Measurements from ENCODE around the gene DMD. TPM values are rescaled to one million over a fixed set of nuclear protein-coding genes. Genes with fewer than 3 reads are reported as not detected.

Gene DMD
- polyA plus RNA-seq, 1 donor from 2014 or later: 21.6 TPM

- Histone ChIP-seq H3K79me2 (replicated peaks; ENCODE audit: insufficient read depth, low read length) (no peaks in the 10 kb centered on the region), H3K27ac (ENCODE audit: low read length) (no peak overlapping the region), H3K27me3 (ENCODE audit: insufficient read depth, low read depth, low read length) (no peaks in the 10 kb centered on the region), H3K9ac (ENCODE audit: low read length) (no peak overlapping the region), H2AFZ (ENCODE audit: low read depth, low read length) (no peak overlapping the region), H3K4me3 (ENCODE audit: low read length) (no peak overlapping the region), H3K4me2 (ENCODE audit: low read length) (no peak overlapping the region), H4K20me1 (ENCODE audit: insufficient read depth) (no peaks in the 10 kb centered on the region), H3F3A (ENCODE audit: insufficient read depth, low read length, poor library complexity, severe bottlenecking) (no peaks in the 10 kb centered on the region), H3K9me2 (ENCODE audit: insufficient read depth, low read length) (no peaks in the 10 kb centered on the region), H3K36me3 (ENCODE audit: insufficient read depth, low read length) (no peaks in the 10 kb centered on the region), H3K9me3 (ENCODE audit: low read length) (no peaks in the 10 kb centered on the region)
- TF ChIP-seq EZH2 (IDR thresholded peaks at IDR 0.05; ENCODE audit: borderline replicate concordance, insufficient read depth, low read length, poor library complexity, severe bottlenecking): no peak
- no peak for TF ChIP-seq POLR2AphosphoS5 (IDR thresholded peaks at IDR 0.05)
- no peak for TF ChIP-seq SMC3 (conservative IDR thresholded peaks at IDR 0.05; ENCODE audit: poor library complexity)
- TF ChIP-seq TAF1 (IDR thresholded peaks at IDR 0.05; ENCODE audit: low read depth): no peak
- TF ChIP-seq REST (IDR thresholded peaks at IDR 0.05; ENCODE audit: borderline replicate concordance): no peak
- no peak for TF ChIP-seq MXI1 (conservative IDR thresholded peaks at IDR 0.05; ENCODE audit: poor library complexity, severe bottlenecking)
- TF ChIP-seq CTCF (IDR thresholded peaks at IDR 0.05; ENCODE audit: poor library complexity, severe bottlenecking): no peak
- TF ChIP-seq EP300 (conservative IDR thresholded peaks at IDR 0.05; ENCODE audit: poor library complexity, severe bottlenecking): no peak
- TF ChIP-seq RAD21 (conservative IDR thresholded peaks at IDR 0.05): no peak
These were observed 83.1 kb downstream of the DMD start for GRCh38 chrX:33128048-33128805.

GRCh38 chrX:33126469-33126868, 84.9 kb downstream of the DMD start:
- Histone ChIP-seq H3K27ac (ENCODE audit: low read length) (no peak overlapping the region), H2AFZ (ENCODE audit: low read depth, low read length) (no peak overlapping the region), H3K36me3 (ENCODE audit: insufficient read depth, low read length) (no peaks in the 10 kb centered on the region), H3K4me3 (ENCODE audit: low read length) (no peak overlapping the region), H3K9me3 (ENCODE audit: low read length) (no peaks in the 10 kb centered on the region), H3K79me2 (replicated peaks; ENCODE audit: insufficient read depth, low read length) (no peaks in the 10 kb centered on the region), H3K9ac (ENCODE audit: low read length) (no peak overlapping the region), H3K9me2 (ENCODE audit: insufficient read depth, low read length) (no peaks in the 10 kb centered on the region), H3K27me3 (ENCODE audit: insufficient read depth, low read depth, low read length) (no peaks in the 10 kb centered on the region), H3F3A (ENCODE audit: insufficient read depth, low read length, poor library complexity, severe bottlenecking) (no peaks in the 10 kb centered on the region), H4K20me1 (ENCODE audit: insufficient read depth) (no peaks in the 10 kb centered on the region), H3K4me2 (ENCODE audit: low read length) (no peak overlapping the region)
- TF ChIP-seq TAF1 (IDR thresholded peaks at IDR 0.05; ENCODE audit: low read depth) (no peak), REST (IDR thresholded peaks at IDR 0.05; ENCODE audit: borderline replicate concordance) (no peak), RAD21 (conservative IDR thresholded peaks at IDR 0.05) (no peak), SMC3 (conservative IDR thresholded peaks at IDR 0.05; ENCODE audit: poor library complexity) (no peak), CTCF (IDR thresholded peaks at IDR 0.05; ENCODE audit: poor library complexity, severe bottlenecking) (no peak), EP300 (conservative IDR thresholded peaks at IDR 0.05; ENCODE audit: poor library complexity, severe bottlenecking) (no peak), POLR2AphosphoS5 (IDR thresholded peaks at IDR 0.05) (no peak), MXI1 (conservative IDR thresholded peaks at IDR 0.05; ENCODE audit: poor library complexity, severe bottlenecking) (no peak), EZH2 (IDR thresholded peaks at IDR 0.05; ENCODE audit: borderline replicate concordance, insufficient read depth, low read length, poor library complexity, severe bottlenecking) (no peak)
